GM12801 (cell line): Measurements from ENCODE around the gene PKIG.

Experiments used
- TF ChIP-seq, protein P1 (sequence below): IDR thresholded peaks from one replicate; pipeline ENCODE4 v1.5.1; 2011; ENCODE audit warnings: control low read depth; ENCODE audit not compliant: insufficient read length; ENCODE audit errors: extremely low read depth

PKIG gene

DNA sequence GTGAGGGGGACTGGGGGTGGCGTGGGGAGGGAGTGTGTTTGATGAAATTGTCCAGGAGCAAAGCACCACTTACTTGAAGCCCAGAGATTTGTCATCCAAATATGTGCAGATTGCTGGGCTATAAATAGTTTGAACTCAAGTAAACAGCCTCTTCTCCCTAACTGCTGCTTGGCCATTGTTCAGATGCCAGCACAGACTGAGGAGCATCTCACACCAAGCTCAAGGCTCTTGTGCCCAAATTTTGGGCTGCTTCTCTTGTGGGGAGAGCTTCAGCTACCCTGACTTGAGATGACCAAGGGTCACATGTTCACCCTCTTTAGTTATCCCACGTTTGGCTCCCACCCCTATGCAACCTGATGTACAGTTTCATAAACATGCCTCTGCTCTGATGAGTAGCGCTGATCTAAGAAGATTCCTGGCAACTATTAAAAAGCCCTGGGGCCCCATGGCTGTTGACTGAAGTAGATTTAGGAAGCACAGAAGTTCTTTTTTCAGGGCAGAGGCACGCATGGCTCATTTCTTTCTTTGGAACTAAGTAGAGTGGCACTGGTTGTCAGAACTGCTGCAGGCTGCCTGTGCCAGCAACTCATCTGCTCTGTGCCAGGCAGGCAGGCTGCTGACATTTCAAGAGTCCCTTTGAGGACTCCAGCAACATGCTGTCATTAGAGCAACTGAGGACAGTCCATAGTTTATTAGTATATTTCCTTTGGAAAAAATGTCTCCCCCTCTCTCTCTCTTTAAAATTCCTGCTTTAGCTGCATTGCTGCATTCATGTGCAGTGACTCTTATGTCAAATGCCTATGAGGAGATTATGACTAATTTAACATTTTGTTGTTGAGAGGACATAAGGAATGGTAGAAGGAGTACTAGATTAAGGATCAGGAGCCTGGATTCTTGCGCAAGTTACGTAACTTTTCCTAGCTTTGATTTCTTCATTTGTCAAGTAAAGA lies 9.6 kb upstream of the PKIG start:
- TF ChIP-seq, protein P1, sequence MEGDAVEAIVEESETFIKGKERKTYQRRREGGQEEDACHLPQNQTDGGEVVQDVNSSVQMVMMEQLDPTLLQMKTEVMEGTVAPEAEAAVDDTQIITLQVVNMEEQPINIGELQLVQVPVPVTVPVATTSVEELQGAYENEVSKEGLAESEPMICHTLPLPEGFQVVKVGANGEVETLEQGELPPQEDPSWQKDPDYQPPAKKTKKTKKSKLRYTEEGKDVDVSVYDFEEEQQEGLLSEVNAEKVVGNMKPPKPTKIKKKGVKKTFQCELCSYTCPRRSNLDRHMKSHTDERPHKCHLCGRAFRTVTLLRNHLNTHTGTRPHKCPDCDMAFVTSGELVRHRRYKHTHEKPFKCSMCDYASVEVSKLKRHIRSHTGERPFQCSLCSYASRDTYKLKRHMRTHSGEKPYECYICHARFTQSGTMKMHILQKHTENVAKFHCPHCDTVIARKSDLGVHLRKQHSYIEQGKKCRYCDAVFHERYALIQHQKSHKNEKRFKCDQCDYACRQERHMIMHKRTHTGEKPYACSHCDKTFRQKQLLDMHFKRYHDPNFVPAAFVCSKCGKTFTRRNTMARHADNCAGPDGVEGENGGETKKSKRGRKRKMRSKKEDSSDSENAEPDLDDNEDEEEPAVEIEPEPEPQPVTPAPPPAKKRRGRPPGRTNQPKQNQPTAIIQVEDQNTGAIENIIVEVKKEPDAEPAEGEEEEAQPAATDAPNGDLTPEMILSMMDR = no peak

- TF ChIP-seq, protein P1 = no peak
These were observed 8.9 kb upstream of the PKIG start for GRCh38 chr20:44573501-44573869.

- TF ChIP-seq, protein P1 = no peak
These were observed 8.0 kb upstream of the PKIG start for GRCh38 chr20:44574372-44574771.

DNA sequence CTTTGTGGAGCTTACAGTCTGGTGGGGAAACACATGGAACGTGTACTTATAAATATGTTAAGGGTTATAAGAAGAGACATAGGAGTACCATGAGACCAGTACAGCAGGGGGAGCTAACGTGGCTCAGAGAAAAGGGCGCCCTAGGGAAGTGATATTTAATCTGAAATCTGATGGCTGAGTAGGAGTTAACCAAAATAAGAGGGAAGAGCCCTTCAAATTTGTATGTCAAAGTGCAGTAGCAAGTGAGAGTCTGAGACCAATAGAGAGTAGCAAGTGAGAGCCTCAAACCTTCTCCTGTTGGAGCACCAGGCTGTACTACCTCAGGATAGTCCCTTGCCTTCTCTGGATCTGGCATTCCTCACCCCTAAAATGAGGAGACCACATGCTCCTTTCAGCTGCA lies 6.1 kb upstream of the PKIG start:
- TF ChIP-seq, protein P1 = no peak

GRCh38 chr20:44579313-44580081 lies 2.9 kb upstream of the PKIG start:
- TF ChIP-seq, protein P1 = no peak

DNA sequence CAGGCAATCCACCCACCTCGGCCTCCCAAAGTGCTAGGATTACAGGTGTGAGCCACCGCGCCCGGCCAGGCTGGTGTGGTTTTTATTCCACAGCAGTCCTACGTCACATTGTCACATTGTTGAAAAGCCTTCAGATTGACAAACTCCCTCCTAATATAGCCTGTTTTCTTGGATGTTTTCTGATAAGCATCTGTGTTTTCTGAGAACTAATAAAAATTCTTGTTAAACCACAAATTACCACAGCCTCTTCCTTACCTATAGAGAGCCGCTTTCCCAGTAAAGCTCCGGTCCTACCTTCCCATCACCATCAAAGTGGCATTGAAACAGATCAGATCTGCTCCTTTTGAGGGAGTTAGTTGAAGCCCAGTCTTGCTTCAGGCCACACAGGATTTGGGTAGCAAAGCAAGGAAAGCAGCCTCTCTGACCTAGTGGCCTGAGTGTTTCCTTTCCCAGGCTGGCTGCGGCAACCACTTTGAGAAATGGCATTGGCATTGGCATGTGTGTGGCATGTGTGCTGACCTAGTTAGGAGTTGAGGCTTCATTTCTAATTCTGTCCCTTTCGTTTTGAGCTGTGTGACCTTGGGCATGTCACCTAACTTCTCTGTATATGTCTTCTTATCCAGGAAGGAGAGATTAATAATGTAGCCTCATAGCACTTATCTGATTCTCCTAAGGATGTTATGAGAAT lies 1.7 kb upstream of the PKIG start:
- TF ChIP-seq, protein P1 = no peak

DNA sequence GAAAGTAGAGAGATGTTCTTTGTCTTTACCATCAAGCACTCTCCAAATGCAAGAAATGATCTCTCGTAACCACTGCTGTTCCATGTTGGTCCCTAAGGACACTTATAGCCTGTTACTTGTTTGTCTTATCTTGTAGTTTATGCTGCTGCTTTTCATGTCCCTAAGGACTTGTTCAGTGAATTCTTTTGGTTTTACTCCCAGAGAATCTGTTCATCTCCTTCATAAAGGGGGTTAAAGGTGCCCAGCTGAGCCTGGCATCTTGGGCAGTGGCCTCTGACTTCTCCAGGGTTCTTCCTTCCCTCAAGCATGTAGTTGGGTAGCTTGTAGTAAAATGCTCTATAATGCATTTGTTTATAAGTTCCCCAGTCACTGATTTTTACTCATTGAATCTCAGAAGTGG lies 864 bp upstream of the PKIG start:
- TF ChIP-seq, protein P1 = no peak
